Endothelial cell (in vitro differentiated cells): ENCODE results near the gene GPR146. TPM values are rescaled to one million over a fixed set of nuclear protein-coding genes. Genes with fewer than 3 reads are reported as not detected.

Source experiments
- DNase-seq: peaks from one replicate; pipeline ENCODE4 v3.0.0; 2021; ENCODE audit warnings: low spot score
- H3K27ac Mint-ChIP-seq: one replicate; pipeline ENCODE4 v1.8.0; 2021; ENCODE audit warnings: mixed read lengths, inconsistent platforms; ENCODE audit not compliant: unreplicated experiment
- H3K27me3 Mint-ChIP-seq: one replicate; pipeline ENCODE4 v1.8.0; 2021; ENCODE audit warnings: mild to moderate bottlenecking, moderate library complexity, mixed read lengths, inconsistent platforms; ENCODE audit not compliant: unreplicated experiment
- H3K36me3 Mint-ChIP-seq: one replicate; pipeline ENCODE4 v1.8.0; 2021; ENCODE audit warnings: mild to moderate bottlenecking, low read depth, mixed read lengths, inconsistent platforms; ENCODE audit not compliant: unreplicated experiment
- H3K4me1 Mint-ChIP-seq: one replicate; pipeline ENCODE4 v1.8.0; 2021; ENCODE audit warnings: mild to moderate bottlenecking, mixed read lengths, inconsistent platforms; ENCODE audit not compliant: unreplicated experiment
- H3K4me3 Mint-ChIP-seq: one replicate; pipeline ENCODE4 v1.8.0; 2021; ENCODE audit warnings: mild to moderate bottlenecking, mixed read lengths, inconsistent platforms; ENCODE audit not compliant: unreplicated experiment
- H3K9me3 Mint-ChIP-seq: one replicate; pipeline ENCODE4 v1.8.0; 2021; ENCODE audit warnings: mixed read lengths, inconsistent platforms; ENCODE audit not compliant: unreplicated experiment
- CTCF ChIP-seq: fragments of 200-600 bp; sonication (generic); IDR thresholded peaks from one replicate; pipeline ENCODE4 v1.5.0; 2021; ENCODE audit warnings: antibody characterized with exemption; ENCODE audit not compliant: unreplicated experiment
- total RNA-seq: library from RNA; stranded (reverse); fragmentation: NEBNext Ultra II Directional; extraction: Animal tissue kit (Norgen Biotek cat#: 25700); gene quantifications from one replicate; pipeline ENCODE4 v1.2.1, GENCODE V29; 2021; ENCODE audit not compliant: unreplicated experiment

Gene GPR146
- total RNA-seq, 1 donor from 2014 or later: 8.1 TPM

GRCh38 chr7:1053816-1054370, 9.5 kb downstream of the GPR146 start:
- H3K9me3 Mint-ChIP-seq: no peaks in the 10 kb centered on the region

GRCh38 chr7:1054438-1054837, 10.1 kb downstream of the GPR146 start:
- no peak for DNase-seq
- peak overlapping the region; percentile 37 for H3K4me3 Mint-ChIP-seq
- no peaks in the 10 kb centered on the region for H3K9me3 Mint-ChIP-seq
- peaks cover 11% of the 10 kb centered on the region for H3K36me3 Mint-ChIP-seq
- peak overlapping the region; percentile 95 for H3K27ac Mint-ChIP-seq
- H3K4me1 Mint-ChIP-seq: peaks cover 43% of the 10 kb centered on the region
- TF ChIP-seq CTCF: no peak
- peaks cover 18% of the 10 kb centered on the region for H3K27me3 Mint-ChIP-seq

More at GRCh38 chr7:1053816-1054370, 9.5 kb downstream of the GPR146 start:
- Mint-ChIP-seq H3K27me3 (peaks cover 17% of the 10 kb centered on the region), H3K36me3 (peaks cover 11% of the 10 kb centered on the region), H3K4me3 (peak overlapping the region; percentile 37), H3K27ac (peak overlapping the region; percentile 95), H3K4me1 (peaks cover 47% of the 10 kb centered on the region)
- no peak for TF ChIP-seq CTCF
- DNase-seq: no peak

- H3K27me3 Mint-ChIP-seq: peaks cover 18% of the 10 kb centered on the region
- H3K9me3 Mint-ChIP-seq: no peaks in the 10 kb centered on the region
- H3K4me1 Mint-ChIP-seq: peaks cover 41% of the 10 kb centered on the region
- H3K36me3 Mint-ChIP-seq: peaks cover 11% of the 10 kb centered on the region
- no peak for DNase-seq
- no peak overlapping the region for H3K4me3 Mint-ChIP-seq
- TF ChIP-seq CTCF: no peak
- no peak overlapping the region for H3K27ac Mint-ChIP-seq
Observed at GRCh38 chr7:1054861-1055450, 10.6 kb downstream of the GPR146 start.

GRCh38 chr7:1055491-1055955, 11.2 kb downstream of the GPR146 start:
- peaks cover 18% of the 10 kb centered on the region for H3K27me3 Mint-ChIP-seq
- no peak for DNase-seq
- peaks cover 39% of the 10 kb centered on the region for H3K4me1 Mint-ChIP-seq
- H3K9me3 Mint-ChIP-seq: no peaks in the 10 kb centered on the region
- no peak overlapping the region for H3K4me3 Mint-ChIP-seq
- H3K27ac Mint-ChIP-seq: no peak overlapping the region
- peaks cover 11% of the 10 kb centered on the region for H3K36me3 Mint-ChIP-seq
- no peak for TF ChIP-seq CTCF
